ENCODE measurements around the gene ZNF746. TPM values are rescaled to one million over a fixed set of nuclear protein-coding genes. Genes with fewer than 3 reads are reported as not detected.

ZNF746 gene
- total RNA-seq, 1 experiment from 2014 or later: 22.0 TPM

DNA sequence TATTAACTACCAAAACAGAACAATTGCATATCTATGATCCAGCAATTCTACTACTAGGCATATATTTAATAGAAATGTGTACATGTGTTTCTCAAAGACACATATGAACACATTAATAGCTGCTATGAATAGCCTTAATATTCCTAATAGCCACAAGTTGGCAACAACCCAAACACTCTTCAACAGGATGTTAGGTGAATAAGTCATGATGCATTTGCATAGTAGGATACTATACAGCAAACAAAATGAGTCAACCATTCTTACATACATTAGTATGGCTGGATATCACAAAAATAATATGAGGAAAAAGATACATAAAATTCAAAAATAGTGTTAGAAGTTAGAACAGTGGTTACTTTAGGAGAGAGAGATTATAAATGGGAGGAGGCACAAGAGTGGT lies 26.8 kb upstream of the ZNF746 start:
- intact Hi-C loops (cut with micrococcal nuclease): no loop called here
- CTCF ChIA-PET: interaction anchor here (0.6 to 1.1 kb wide), 2 partner anchors 11 to 23 kb away, joined by 3 to 10 read pairs; no protein-coding TSS in a partner anchor
- Mint-ChIP-seq H3K9me3 (ENCODE audit: unreplicated experiment) (peaks cover 13% of the 10 kb centered on the region), H3K27me3 (ENCODE audit: insufficient read depth, unreplicated experiment) (no peaks in the 10 kb centered on the region), H3K4me1 (ENCODE audit: insufficient read depth, unreplicated experiment) (no peaks in the 10 kb centered on the region), H3K4me3 (ENCODE audit: unreplicated experiment) (no peak overlapping the region), H3K27ac (ENCODE audit: low read depth, unreplicated experiment) (no peak overlapping the region), H3K36me3 (ENCODE audit: insufficient read depth, unreplicated experiment) (no peaks in the 10 kb centered on the region)
- no peak for DNase-seq (ENCODE audit: unreplicated experiment)
- POLR2A ChIA-PET: no interaction called here
- BruUV-seq (replicated peaks): no TSS peak
- TF ChIP-seq, protein P1, sequence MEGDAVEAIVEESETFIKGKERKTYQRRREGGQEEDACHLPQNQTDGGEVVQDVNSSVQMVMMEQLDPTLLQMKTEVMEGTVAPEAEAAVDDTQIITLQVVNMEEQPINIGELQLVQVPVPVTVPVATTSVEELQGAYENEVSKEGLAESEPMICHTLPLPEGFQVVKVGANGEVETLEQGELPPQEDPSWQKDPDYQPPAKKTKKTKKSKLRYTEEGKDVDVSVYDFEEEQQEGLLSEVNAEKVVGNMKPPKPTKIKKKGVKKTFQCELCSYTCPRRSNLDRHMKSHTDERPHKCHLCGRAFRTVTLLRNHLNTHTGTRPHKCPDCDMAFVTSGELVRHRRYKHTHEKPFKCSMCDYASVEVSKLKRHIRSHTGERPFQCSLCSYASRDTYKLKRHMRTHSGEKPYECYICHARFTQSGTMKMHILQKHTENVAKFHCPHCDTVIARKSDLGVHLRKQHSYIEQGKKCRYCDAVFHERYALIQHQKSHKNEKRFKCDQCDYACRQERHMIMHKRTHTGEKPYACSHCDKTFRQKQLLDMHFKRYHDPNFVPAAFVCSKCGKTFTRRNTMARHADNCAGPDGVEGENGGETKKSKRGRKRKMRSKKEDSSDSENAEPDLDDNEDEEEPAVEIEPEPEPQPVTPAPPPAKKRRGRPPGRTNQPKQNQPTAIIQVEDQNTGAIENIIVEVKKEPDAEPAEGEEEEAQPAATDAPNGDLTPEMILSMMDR (IDR thresholded peaks at IDR 0.05; ENCODE audit: unreplicated experiment): no peak

DNA sequence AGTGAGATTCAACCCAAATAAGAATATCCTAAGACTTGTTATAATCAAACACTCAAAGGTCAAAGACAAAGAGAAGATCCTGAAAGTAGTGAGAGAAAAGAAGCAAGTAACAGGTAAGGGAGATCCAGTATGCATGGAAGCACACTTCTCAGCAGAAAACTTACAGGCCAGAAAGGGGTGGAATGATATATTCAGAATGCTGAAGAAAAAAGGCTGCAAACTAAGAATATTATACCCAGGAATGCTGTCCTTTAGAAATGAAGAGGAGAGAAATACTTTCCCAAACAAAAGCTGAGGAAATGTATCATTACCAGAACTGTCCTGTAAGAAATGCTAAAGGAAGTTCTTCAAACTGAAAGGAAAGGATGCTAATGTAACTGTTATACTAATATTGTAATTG lies 12.6 kb upstream of the ZNF746 start:
- intact Hi-C loops (cut with micrococcal nuclease): no loop called here
- Mint-ChIP-seq H3K27me3 (ENCODE audit: insufficient read depth, unreplicated experiment) (no peaks in the 10 kb centered on the region), H3K4me1 (ENCODE audit: insufficient read depth, unreplicated experiment) (no peaks in the 10 kb centered on the region), H3K36me3 (ENCODE audit: insufficient read depth, unreplicated experiment) (no peaks in the 10 kb centered on the region), H3K9me3 (ENCODE audit: unreplicated experiment) (peaks cover 16% of the 10 kb centered on the region), H3K4me3 (ENCODE audit: unreplicated experiment) (no peak overlapping the region), H3K27ac (ENCODE audit: low read depth, unreplicated experiment) (no peak overlapping the region)
- TF ChIP-seq, protein P1 (IDR thresholded peaks at IDR 0.05; ENCODE audit: unreplicated experiment): no peak
- no TSS peak for BruUV-seq (replicated peaks)
- POLR2A ChIA-PET: no interaction called here
- CTCF ChIA-PET: interaction anchor here (0.7 kb wide), 1 partner anchor 17 kb away, joined by 3 read pairs; no protein-coding TSS in a partner anchor
- DNase-seq (ENCODE audit: unreplicated experiment): no peak

DNA sequence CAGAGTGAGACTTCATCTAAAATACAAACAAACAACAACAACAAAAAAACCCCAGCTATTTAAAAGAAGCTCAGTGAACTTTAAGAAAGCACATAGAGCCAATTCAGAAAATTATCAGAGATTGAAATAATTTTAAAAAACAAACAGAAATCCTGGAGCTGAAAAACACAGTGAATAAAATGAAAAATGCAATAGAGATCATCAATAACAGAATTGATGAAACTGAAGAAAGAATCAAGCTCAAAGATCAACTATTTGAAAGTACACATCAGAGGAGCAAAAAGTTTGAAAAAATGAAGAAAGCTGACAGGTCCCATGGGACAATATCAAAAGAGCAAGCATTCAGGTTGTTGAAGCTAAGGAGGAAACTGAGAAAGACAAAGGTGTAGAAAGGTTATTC lies 12.2 kb upstream of the ZNF746 start:
- no peak for DNase-seq (ENCODE audit: unreplicated experiment)
- intact Hi-C loops (cut with micrococcal nuclease): loop anchor here (10.0 kb wide), 1 partner anchor 595 kb away; no protein-coding TSS in a partner anchor
- Mint-ChIP-seq H3K4me3 (ENCODE audit: unreplicated experiment) (no peak overlapping the region), H3K27me3 (ENCODE audit: insufficient read depth, unreplicated experiment) (no peaks in the 10 kb centered on the region), H3K27ac (ENCODE audit: low read depth, unreplicated experiment) (no peak overlapping the region), H3K9me3 (ENCODE audit: unreplicated experiment) (peaks cover 20% of the 10 kb centered on the region), H3K36me3 (ENCODE audit: insufficient read depth, unreplicated experiment) (no peaks in the 10 kb centered on the region), H3K4me1 (ENCODE audit: insufficient read depth, unreplicated experiment) (no peaks in the 10 kb centered on the region)
- CTCF ChIA-PET: interaction anchor here (0.7 kb wide), 2 partner anchors 18 to 1406 kb away, joined by 3 read pairs; no protein-coding TSS in a partner anchor
- no TSS peak for BruUV-seq (replicated peaks)
- TF ChIP-seq, protein P1 (IDR thresholded peaks at IDR 0.05; ENCODE audit: unreplicated experiment): no peak
- POLR2A ChIA-PET: interaction anchor here (0.7 kb wide), 1 partner anchor 234 kb away, joined by 3 read pairs; no protein-coding TSS in a partner anchor

DNA sequence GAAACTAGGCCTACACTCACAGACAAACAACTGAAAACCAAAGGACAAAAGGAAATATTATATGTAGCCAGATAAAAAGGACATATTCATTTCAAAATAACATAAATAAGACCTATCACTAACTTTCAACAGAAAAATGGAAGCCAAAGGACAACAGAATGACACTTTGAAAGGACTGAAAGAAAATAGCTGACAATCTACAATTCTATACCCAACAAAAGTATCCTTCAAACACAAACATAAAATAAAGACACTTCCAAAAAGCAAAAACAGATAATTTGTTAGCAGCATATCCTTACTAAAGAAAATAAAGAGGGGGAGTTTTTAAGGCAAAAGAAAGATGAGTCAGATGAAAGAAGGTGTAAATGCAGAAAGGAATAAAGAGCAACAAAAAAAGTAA lies 7.9 kb upstream of the ZNF746 start:
- intact Hi-C loops (cut with micrococcal nuclease): loop anchor here (10.0 kb wide), 1 partner anchor 591 kb away; no protein-coding TSS in a partner anchor
- no peak for DNase-seq (ENCODE audit: unreplicated experiment)
- Mint-ChIP-seq H3K4me3 (ENCODE audit: unreplicated experiment) (no peak overlapping the region), H3K4me1 (ENCODE audit: insufficient read depth, unreplicated experiment) (no peaks in the 10 kb centered on the region), H3K27me3 (ENCODE audit: insufficient read depth, unreplicated experiment) (no peaks in the 10 kb centered on the region), H3K36me3 (ENCODE audit: insufficient read depth, unreplicated experiment) (no peaks in the 10 kb centered on the region), H3K9me3 (ENCODE audit: unreplicated experiment) (peaks cover 23% of the 10 kb centered on the region), H3K27ac (ENCODE audit: low read depth, unreplicated experiment) (no peak overlapping the region)
- TF ChIP-seq, protein P1 (IDR thresholded peaks at IDR 0.05; ENCODE audit: unreplicated experiment): no peak
- ChIA-PET POLR2A (no interaction called here), CTCF (no interaction called here)
- BruUV-seq (replicated peaks): no TSS peak

Data from MCF 10A (cell line).